Thoracic aorta endothelial cell (primary cell): ENCODE measurements around the gene CNTNAP3. TPM values are rescaled to one million over a fixed set of nuclear protein-coding genes. Genes with fewer than 3 reads are reported as not detected.

Experiments
- small RNA-seq: library from RNA; depleted of rRNA; stranded (forward); fragments of <200 nt; gene quantifications from one replicate; pipeline ENCODE3, GENCODE V24; 2012
- total RNA-seq: library from RNA; depleted of rRNA; stranded (reverse); fragments of >200 nt; gene quantifications from 2 replicates; pipeline ENCODE4 v1.2.3, GENCODE V29; 2012

Gene CNTNAP3
- total RNA-seq, result 52.6 and 90.7 TPM in 2 replicates

DNA sequence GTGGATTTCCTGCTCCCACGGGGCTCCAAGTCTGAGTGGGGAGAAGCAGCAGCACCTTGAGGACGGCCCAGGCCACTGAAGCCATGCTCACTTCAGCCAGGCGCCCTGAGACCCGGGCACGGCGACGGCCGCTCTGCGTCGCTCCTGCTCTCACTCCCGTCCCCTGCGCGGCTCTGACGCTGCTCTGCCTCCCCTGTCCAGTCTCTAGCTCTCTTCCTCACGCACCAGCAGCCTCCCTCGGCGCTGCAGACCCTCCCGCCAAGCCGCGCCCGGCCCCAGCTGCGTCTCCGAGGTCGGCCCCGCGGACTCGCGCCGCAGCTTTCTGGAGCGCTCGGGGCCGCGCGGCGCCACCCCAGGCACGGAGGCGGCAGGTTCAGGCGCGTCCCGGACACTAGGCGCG is at the start of gene CNTNAP3:
Gene CNTNAP3, minus strand, starts transcription at position 188 of the 400 bp plus-strand sequence. Its CDS starts 103 bp downstream, at position 85.

Small RNAs within 50 kb of the gene (small RNA-seq; reads per million reads assigned to genes)
- gene RN7SL640P, result not detected

Other genes with a start within 250 kb of the CNTNAP3 start
- gene SPATA31A1, start 67.5 kb upstream of the CNTNAP3 start, total RNA-seq, result not detected in 2 replicates